ENCODE results near the gene SRPRA.
"Not testable (repeated sequence)": the region's sequence is repeated elsewhere in the genome, so short reads cannot be mapped to it uniquely, and the experiment has no call there.

SRPRA gene, protein sequence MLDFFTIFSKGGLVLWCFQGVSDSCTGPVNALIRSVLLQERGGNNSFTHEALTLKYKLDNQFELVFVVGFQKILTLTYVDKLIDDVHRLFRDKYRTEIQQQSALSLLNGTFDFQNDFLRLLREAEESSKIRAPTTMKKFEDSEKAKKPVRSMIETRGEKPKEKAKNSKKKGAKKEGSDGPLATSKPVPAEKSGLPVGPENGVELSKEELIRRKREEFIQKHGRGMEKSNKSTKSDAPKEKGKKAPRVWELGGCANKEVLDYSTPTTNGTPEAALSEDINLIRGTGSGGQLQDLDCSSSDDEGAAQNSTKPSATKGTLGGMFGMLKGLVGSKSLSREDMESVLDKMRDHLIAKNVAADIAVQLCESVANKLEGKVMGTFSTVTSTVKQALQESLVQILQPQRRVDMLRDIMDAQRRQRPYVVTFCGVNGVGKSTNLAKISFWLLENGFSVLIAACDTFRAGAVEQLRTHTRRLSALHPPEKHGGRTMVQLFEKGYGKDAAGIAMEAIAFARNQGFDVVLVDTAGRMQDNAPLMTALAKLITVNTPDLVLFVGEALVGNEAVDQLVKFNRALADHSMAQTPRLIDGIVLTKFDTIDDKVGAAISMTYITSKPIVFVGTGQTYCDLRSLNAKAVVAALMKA

DNA sequence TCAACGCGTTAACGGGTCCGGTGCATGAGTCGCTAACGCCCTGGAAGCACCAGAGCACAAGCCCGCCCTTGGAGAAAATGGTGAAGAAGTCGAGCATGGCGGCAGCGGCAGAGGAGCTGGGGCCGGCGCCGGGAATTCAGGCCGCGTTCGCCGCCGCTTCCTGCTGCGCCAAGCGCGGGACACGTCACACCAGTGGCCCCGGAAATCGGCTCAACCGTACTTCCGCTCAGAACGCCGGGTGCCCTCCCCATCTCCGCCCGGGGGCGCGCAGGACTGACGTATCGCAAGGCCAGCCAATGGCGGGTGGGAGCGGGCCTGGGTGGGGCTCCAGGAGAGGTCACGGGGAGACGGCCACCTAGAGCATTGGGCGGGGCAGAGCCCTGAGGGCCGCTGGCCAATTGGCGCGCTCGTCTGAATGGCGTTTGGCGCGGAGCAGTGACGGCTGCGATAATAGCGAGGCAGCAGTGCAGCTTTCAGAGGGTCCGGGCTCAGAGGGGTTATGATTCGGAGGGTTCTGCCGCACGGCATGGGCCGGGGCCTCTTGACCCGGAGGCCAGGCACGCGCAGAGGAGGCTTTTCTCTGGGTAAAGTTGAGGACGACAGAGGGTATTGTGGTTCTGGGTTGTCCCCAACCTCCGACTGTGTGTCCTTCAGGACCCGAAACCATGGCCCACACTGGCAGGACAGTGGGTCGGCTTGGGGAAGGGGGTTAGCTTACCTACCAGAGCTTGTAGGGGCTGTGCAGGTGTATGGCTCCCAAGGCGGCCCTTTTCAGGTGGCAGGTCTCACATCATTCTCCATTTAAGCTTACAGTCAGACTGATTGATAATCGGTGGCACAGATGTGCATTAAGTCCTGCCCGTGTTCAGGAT lies at the start of gene SRPRA, which contains the start of gene FOXRED1:
Gene SRPRA, minus strand, starts transcription at position 188 of the 872 bp plus-strand sequence. Its CDS starts 91 bp downstream, at position 97.
Gene FOXRED1, plus strand, starts transcription at position 447 of the 872 bp plus-strand sequence. Its CDS starts 53 bp downstream, at position 500.
- Mint-ChIP-seq H3K4me1 (peaks cover 44% of the 10 kb centered on the region), H3K4me3 (peak within 1 kb of the TSS; percentile 95), H3K27ac (peak within 1 kb of the TSS; percentile 99), H3K27me3 (no peaks in the 10 kb centered on the region), H3K36me3 (peaks cover 46% of the 10 kb centered on the region), H3K9me3 (no peaks in the 10 kb centered on the region)
- peak; percentile 100 for ATAC-seq

DNA sequence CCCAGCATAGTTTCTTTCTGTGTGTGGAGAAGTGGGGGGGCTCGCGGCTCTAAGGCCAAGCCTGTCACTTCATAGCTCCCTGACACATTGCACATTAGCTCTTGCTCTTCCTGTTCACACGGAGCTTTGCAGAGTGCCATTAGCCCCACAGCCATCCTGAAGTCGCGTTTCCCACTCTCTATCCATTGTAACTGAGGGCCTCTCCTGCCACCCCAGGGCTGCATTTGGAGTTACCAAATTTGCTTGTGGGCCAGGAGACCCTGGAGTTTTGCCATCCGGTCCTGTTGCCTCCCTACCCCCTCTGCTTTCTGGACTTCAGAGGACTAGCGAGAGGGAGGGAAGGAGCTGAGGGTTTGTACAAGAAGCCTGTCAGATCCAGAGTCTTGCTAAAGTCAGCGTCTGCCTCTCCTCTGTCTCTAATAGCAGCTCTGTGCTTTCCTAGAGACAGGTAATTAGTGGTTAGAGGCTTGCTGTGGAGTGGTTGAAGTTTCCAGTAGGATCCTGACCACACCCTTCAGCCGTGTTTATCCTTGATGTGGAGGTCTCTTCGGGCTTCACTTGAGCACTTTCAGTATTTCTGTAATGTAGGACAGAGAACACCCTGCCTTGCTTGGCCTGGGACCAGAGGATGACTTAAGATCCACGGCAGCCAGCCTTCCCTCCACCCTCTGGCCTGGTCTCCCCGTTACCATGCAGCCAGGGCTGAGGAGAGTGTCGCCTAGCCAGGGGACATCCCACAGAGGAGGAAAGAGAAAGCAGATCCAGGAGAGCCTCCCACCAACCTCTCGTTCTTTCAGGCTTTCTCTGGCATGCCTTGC lies 49.3 kb upstream of the SRPRA start:
- Mint-ChIP-seq H3K27ac (peak overlapping the region; percentile 68), H3K4me1 (peaks cover 45% of the 10 kb centered on the region), H3K27me3 (no peaks in the 10 kb centered on the region), H3K36me3 (peaks cover 75% of the 10 kb centered on the region), H3K4me3 (no peak overlapping the region), H3K9me3 (no peaks in the 10 kb centered on the region)
- ATAC-seq, result no peak

DNA sequence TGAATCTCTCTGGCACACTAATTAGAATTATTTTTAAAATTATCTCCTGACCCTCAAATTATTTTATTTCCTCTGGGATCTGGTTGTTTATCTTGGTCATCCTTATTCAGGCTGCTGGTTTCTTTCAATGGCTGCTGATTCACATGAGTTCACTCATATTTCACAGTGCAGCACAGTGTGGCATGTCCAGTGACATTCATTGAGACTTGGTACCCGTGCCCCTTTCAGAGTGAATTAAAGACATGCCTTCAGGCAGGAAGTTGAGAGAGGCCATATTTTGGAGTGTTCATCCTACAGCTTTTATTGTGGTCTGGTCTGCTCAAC lies 48.7 kb upstream of the SRPRA start:
- H3K4me1 Mint-ChIP-seq, result peaks cover 49% of the 10 kb centered on the region
- H3K27me3 Mint-ChIP-seq, result no peaks in the 10 kb centered on the region
- ATAC-seq, result no peak
- H3K36me3 Mint-ChIP-seq, result peaks cover 79% of the 10 kb centered on the region
- H3K4me3 Mint-ChIP-seq, result no peak overlapping the region
- H3K27ac Mint-ChIP-seq, result no peak overlapping the region
- no peaks in the 10 kb centered on the region for H3K9me3 Mint-ChIP-seq

DNA sequence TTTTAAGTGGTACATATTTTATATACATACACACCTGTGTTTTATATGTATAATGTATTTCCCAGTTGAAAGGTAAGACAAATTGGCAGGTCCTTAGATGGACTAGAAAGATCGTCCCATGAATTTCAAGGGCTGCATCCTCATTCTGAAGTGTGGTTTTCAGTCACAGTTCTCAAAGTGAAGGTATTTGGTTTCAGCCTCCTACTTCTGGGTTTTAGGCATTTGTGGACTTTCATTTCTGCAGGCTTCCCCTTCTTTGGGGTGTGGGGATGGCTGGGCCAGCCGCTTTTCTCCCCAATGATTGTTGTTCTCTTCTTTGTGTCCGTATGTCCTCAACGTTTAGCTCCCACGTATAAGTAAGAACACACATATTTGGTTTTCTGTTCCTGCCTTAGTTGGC lies 45.1 kb upstream of the SRPRA start:
- Mint-ChIP-seq H3K27me3 (no peaks in the 10 kb centered on the region), H3K4me1 (peaks cover 66% of the 10 kb centered on the region), H3K36me3 (peaks cover 71% of the 10 kb centered on the region), H3K4me3 (no peak overlapping the region), H3K9me3 (no peaks in the 10 kb centered on the region), H3K27ac (no peak overlapping the region)
- ATAC-seq, result peak; percentile 25

DNA sequence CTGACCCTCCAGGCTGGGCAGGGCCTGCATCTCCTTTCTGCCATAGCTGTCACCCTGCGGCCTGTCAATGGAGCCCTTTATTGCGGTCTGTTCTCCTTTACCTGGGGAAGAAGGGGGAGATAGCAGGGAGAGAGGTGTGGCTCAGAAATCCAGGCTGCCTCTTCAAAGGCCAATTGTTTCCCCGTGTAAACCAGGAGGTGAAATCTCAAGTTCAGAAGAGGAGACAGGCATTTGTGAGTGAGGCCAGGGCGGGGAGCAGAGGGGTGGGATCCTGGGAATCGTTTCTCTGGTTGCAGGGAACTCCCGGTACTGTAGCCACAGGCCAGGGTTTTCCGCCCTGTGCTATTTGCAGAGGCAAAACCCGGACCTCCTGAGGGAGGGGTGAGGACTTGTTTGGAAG lies 44.3 kb upstream of the SRPRA start:
- Mint-ChIP-seq H3K9me3 (no peaks in the 10 kb centered on the region), H3K4me1 (peaks cover 61% of the 10 kb centered on the region), H3K36me3 (peaks cover 67% of the 10 kb centered on the region), H3K27me3 (no peaks in the 10 kb centered on the region), H3K27ac (no peak overlapping the region), H3K4me3 (no peak overlapping the region)
- no peak for ATAC-seq

DNA sequence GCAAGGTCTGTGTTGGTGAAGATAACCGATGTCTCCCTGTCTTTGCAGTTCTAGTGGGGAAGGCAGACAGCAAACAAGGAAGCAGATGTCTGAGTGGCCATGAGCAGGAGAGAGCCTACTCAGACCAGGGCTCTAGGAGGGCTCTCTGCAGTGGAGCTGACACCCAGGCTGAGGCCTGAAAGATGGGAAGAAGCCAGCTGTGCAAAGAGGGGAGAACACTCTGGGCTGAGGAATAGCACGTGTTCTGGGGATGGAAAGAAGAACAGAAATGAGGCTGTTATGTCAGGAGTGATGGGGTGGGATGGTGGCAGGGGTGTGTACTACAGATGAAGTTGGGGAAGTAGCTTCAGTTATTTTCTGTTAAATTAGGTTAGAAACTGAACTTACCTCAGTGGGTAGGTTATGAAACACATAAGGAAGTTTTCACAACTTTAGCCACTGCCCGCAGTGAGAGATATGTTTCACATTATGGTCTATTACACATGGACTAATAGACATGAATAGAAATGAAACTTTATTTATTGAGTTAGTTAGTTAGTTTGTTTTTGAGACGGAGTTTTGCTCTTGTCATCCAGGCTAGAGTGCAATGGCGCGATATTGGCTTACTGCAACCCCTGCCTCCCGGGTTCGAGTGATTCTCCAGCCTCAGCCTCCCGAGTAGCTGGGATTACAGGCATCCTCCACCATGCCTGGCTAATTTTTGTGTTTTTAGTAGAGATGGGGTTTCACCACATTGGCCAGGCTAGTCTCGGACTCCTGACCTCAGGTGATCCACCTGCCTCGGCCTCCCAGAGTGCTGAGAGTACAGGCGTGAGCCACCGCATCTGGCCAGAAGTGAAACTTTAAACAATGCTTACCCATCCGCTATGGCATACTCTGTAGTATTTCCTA lies 43.0 kb upstream of the SRPRA start:
- ATAC-seq, result peak; percentile 66
- Mint-ChIP-seq H3K36me3 (peaks cover 60% of the 10 kb centered on the region), H3K4me1 (peaks cover 60% of the 10 kb centered on the region), H3K9me3 (no peaks in the 10 kb centered on the region), H3K27ac (peak overlapping the region; percentile 4), H3K4me3 (no peak overlapping the region), H3K27me3 (no peaks in the 10 kb centered on the region)

DNA sequence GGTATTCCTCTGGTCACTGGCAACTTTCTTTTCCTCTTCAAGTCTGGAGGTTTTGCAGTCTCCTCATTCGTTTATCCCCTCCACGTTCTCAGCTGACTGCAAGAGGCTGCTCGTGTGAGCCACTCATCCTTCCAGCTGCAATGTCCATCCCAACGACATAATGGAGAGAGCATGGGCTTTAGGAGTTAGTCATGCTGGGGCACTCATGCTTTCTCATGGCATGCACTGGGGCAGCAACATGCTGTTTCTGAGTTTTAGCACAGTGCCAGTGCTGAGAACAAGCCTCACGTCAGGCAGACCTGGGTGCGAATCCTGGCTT lies 42.3 kb upstream of the SRPRA start:
- Mint-ChIP-seq H3K27me3 (no peaks in the 10 kb centered on the region), H3K9me3 (no peaks in the 10 kb centered on the region), H3K36me3 (peaks cover 54% of the 10 kb centered on the region), H3K4me1 (peaks cover 62% of the 10 kb centered on the region), H3K4me3 (no peak overlapping the region), H3K27ac (peak overlapping the region; percentile 4)
- no peak for ATAC-seq

DNA sequence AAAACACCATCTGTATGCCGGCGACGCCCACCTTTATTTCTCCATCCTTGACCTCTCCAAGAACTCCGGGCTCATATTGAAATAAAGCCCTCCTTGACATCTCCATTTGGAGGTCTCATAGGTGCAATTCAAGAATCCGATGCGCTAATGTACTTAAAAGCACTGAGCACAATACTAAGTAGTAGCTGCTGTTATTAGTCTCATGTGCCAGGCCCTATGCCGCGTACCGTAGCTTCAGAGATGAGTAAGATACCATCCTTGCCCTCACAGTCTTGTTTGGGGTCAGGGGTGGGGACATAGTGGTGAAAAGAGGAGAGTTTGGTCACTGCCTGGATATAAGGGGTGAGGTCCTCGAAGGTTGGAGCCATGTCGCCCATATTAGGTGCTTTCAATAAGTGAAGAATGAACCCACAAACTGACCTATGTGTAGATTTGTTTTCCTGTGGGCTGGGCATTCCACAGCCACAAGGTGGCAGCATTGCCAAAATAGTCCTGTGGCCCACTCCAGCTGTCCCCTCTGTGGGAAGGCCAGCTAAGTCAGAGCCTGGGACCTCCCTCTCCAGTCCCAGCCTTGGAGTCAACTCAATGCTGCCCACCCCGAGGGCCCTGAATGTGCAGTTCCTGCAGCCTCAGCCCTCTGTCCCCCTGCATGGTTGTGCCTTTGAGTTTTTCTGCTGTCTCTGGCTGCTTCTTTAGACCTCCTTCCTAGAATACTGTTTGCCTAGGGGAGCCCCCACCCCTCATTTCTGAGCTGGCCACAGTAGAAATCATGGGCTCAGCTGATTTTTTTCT lies 41.7 kb upstream of the SRPRA start:
- peaks cover 57% of the 10 kb centered on the region for H3K36me3 Mint-ChIP-seq
- ATAC-seq, result peak; percentile 76
- no peaks in the 10 kb centered on the region for H3K27me3 Mint-ChIP-seq
- H3K9me3 Mint-ChIP-seq, result no peaks in the 10 kb centered on the region
- H3K27ac Mint-ChIP-seq, result peak overlapping the region; percentile 54
- no peak overlapping the region for H3K4me3 Mint-ChIP-seq
- peaks cover 66% of the 10 kb centered on the region for H3K4me1 Mint-ChIP-seq

DNA sequence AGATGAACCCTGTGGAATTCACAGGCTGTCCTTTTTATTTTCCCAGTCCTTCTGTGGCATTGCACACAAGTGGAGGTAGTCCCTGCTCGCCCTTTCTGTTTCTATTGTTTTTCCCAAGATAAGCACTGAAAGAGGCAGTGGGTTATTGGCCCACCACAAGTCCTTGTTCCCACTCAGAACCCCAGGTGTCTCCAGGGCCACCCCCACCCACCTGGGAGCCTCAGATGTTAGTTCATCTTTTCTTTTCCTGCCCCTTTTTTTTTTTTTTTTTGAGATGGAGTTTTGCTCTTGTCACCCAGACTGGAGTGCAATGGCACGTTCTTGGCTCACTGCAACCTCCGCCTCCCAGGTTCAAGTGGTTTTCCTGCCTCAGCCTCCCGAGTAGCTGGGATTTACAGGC lies 40.1 kb upstream of the SRPRA start:
- H3K4me3 Mint-ChIP-seq, ATAC-seq, H3K27me3 Mint-ChIP-seq, H3K9me3 Mint-ChIP-seq: not testable (repeated sequence)
- peaks cover 70% of the 10 kb centered on the region for H3K4me1 Mint-ChIP-seq
- peak overlapping the region; percentile 44 for H3K27ac Mint-ChIP-seq
- H3K36me3 Mint-ChIP-seq, result peaks cover 47% of the 10 kb centered on the region

DNA sequence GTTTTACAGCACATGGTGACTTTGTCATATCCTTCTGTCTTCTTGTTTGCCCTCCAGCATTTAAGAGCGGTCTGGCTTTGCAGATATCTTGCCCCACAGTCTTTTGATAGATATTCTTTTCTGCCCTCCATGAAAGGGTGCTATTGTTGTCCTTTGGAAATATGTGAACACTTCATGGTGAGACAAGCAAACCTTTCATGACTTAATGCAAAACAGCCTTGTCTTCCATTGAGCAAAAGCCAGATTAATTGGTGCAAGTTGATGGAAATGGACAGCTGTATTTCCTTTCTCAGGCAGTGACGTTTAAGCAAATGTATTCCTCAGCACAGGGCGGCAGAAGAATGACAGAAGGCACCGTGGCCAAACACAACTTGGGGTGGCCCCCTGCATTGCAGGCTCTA lies 39.6 kb upstream of the SRPRA start:
- Mint-ChIP-seq H3K27me3 (no peaks in the 10 kb centered on the region), H3K9me3 (no peaks in the 10 kb centered on the region), H3K4me1 (peaks cover 68% of the 10 kb centered on the region), H3K27ac (peak overlapping the region; percentile 44), H3K4me3 (no peak overlapping the region), H3K36me3 (peaks cover 42% of the 10 kb centered on the region)
- no peak for ATAC-seq

DNA sequence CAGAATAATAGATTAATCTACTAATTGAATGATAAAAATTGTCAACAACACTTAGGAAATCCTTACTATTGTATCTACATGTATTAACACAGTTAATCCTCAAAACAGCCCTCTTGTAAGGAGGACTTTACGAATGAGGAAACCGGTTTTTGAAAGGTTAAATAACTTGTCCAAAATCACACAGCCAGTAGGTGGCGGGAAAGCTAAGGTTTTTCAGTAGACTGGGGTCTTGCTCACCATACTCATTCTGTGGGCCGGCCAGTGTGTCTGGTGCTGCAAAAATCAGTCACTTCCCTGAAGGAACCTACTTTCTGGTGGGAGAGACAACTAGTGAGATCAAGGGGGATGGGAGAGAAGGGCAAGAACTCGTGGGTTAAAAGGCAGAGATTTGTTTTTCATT lies 39.0 kb upstream of the SRPRA start:
- H3K4me3 Mint-ChIP-seq, result no peak overlapping the region
- no peak for ATAC-seq
- no peaks in the 10 kb centered on the region for H3K27me3 Mint-ChIP-seq
- peaks cover 36% of the 10 kb centered on the region for H3K36me3 Mint-ChIP-seq
- H3K27ac Mint-ChIP-seq, result peak overlapping the region; percentile 33
- H3K9me3 Mint-ChIP-seq, result no peaks in the 10 kb centered on the region
- H3K4me1 Mint-ChIP-seq, result peaks cover 68% of the 10 kb centered on the region

DNA sequence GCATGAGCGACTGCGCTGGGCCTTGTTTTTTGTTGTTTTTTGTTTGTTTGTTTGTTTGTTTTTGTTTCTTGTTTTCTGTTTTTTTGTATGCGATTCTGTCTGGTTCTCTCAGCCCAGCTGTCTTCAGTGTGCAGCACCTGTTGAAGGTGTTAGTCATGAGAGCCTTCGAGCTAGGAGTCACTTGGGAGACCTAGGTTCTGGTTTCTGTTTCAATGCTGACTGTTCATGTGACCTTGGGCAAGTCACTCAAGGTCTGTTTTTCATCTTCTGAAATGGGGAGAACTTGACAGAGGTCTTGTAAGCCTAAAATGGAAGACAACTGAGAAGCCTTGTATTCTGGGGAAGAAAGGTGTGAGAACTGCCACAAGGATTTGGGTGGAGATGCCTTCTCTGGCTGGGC lies 37.0 kb upstream of the SRPRA start:
- H3K9me3 Mint-ChIP-seq, result no peaks in the 10 kb centered on the region
- H3K4me1 Mint-ChIP-seq, result peaks cover 55% of the 10 kb centered on the region
- ATAC-seq, result peak; percentile 60
- H3K27me3 Mint-ChIP-seq, result no peaks in the 10 kb centered on the region
- peak overlapping the region; percentile 67 for H3K4me3 Mint-ChIP-seq
- H3K36me3 Mint-ChIP-seq, result peaks cover 25% of the 10 kb centered on the region
- peak overlapping the region; percentile 95 for H3K27ac Mint-ChIP-seq

DNA sequence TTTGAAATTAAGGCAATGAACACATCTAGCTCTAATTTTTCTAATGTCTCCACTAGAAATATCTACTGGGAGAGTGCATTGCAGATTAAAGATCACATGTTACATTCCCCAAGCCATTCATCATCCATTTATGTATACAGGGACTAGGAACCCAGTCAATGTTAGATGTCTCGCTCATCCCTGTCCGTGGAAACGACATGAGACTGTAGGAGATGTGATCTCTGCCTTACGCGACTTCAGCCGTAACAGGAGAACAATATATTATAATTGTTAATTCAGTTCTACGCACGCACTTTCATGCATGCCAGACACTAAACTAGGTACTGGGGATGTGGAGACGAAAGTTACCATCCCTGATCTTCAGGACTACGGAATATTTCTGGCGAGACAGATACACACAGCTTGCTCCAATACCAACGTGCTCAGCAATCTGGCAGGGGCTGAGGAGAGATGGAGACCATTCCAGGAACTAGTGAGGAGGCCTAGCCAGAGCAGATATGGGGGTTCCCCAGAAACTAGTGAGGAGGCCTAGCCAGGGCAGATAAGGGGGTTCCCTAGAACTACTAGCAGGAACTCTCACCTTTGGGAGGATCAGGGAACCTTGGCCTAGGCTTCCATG lies 35.9 kb upstream of the SRPRA start:
- ATAC-seq, result no peak
- H3K4me1 Mint-ChIP-seq, result peaks cover 44% of the 10 kb centered on the region
- H3K27ac Mint-ChIP-seq, result peak overlapping the region; percentile 95
- no peaks in the 10 kb centered on the region for H3K27me3 Mint-ChIP-seq
- no peaks in the 10 kb centered on the region for H3K9me3 Mint-ChIP-seq
- H3K36me3 Mint-ChIP-seq, result peaks cover 17% of the 10 kb centered on the region
- peak overlapping the region; percentile 99 for H3K4me3 Mint-ChIP-seq

Measured in stimulated activated memory B cell treated with anti-CD40 and anti-IgM and Interleukin-4, amounts not matched to agents 10 μg/mL and 1 μg/mL and 100 μg/mL, for 72 hours (primary cell).